Ovary (tissue), 1 donor: ENCODE measurements around the gene C14orf93.

Experiments
- EP300 ChIP-seq: sonication (generic); formaldehyde crosslinking; IDR thresholded peaks from one replicate; pipeline ENCODE4 v1.6.1; 2017; ENCODE audit warnings: antibody characterized with exemption
- POLR2A ChIP-seq: fragments of 450-650 bp; IDR thresholded peaks from one replicate; pipeline ENCODE4 v1.6.1; 2017; ENCODE audit warnings: antibody characterized with exemption, mild to moderate bottlenecking, moderate library complexity

DNA sequence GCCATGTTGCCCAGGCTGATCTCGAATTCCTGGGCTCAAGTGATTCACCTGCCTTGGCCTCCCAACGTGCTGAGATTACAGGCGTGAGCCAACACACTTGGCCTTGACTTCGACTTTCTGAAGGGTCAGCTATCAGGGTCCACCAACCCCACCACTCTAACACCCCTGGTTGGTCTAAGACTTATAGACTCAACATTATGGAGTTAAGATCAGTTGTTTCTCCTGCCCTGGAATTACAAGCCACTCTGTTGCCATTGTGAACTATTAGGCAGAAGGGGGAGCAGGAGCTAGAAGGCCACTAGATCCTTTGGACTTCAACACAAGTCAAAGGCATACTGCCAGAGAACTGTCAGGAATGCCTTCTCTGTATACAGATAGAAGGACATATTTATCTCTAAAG lies 30.2 kb upstream of the C14orf93 start:
- no peak for TF ChIP-seq EP300
- TF ChIP-seq POLR2A = no peak
